Measurements from ENCODE around the gene PEX11G.
"Not testable (repeated sequence)": the region's sequence is repeated elsewhere in the genome, so short reads cannot be mapped to it uniquely, and the experiment has no call there.

Gene PEX11G

DNA sequence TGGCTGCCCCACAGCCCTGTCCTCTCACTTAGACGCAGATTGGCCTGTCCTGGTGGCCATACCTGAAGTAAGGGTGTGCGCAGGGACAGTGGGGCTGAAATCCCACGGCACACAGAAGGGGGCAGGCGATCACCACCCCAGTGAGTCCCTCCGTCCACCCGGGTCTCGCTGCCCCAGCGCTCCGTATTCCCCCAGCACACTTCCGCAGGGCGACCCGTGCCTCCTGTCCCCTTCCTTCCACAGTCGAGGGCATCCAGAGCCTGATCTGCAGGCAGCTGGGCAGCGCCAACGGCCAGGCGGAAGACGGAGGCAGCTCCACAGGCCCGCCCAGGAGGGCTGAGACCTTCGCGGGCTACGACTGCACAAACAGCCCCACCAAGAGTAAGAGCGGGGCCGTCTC is 25.3 kb downstream of the PEX11G start:
- no peak for DNase-seq

- DNase-seq: no peak
Observed at GRCh38 chr19:7461841-7462629, 26.8 kb downstream of the PEX11G start.

DNA sequence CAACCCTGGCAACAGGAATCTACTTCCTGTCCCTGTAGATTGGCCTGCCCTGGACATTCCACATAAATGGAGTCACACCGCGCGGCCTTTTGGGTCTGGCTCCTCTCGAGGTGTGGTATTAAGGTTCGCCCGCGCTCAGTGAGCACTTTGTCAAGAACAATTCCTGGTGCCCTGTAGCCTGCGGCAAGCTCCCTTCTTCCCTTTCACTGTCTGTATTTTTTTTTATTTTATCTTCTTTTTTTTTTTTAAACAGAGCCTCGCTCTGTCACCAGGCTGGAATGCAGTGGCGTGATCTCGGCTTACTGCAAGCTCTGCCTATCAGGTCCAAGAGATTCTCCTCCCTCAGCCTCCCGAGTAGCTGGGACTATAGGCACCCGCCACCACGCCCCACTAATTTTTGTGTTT is 28.3 kb downstream of the PEX11G start:
- DNase-seq: no peak

DNA sequence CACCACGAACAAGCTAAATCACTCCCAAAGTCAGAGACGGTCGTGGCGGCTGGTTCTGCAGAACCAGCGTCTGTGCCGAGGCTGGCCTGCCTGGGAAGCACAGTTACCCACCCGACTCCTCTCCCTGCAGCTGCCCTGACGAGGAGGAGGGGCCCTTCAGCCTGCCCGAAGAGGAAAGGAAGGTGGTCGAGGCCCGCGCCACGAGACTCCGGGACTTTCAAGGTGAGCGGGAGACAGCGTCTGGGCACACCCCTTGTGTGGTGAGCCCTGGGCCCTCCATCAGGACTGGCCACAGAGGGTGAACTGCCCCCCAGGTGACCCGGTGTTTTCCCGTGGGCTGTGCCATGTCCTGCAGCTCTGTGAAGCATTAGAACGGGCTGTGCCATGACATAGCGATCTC is 29.1 kb downstream of the PEX11G start:
- DNase-seq: no peak

GRCh38 chr19:7458675-7459074 is 30.2 kb downstream of the PEX11G start:
- no peak for DNase-seq

DNA sequence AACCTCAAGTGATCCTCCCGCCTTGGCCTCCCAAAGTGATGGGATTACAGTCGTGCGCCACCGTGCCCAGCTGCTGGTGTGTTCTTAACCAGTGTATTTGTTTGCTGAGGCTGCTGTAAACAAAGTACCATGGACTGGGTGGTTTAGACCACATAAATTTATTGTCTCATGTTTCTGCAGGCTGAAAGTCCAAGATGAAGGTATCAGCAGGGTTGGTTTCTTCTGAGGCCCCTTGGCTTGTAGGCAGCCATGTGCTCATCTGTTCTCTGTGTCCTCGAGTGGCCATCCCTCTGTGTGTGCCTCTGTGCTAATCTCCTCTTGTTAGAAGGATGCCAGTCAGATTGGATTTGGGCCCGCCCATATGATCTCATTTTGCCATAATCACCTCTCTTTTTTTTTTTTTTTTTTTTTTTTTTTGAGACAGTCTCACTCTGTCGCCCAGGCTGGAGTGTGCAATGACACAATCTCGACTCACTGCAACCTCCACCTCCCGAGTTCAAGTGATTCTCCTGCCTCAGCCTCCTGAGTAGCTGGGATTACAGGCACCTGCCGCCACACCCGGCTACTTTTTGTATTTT is 31.8 kb downstream of the PEX11G start:
- no peak for DNase-seq

- DNase-seq: no peak
Observed at GRCh38 chr19:7455600-7456296, 33.1 kb downstream of the PEX11G start.

- no peak for DNase-seq
Observed at GRCh38 chr19:7454998-7455397, 33.8 kb downstream of the PEX11G start.

DNA sequence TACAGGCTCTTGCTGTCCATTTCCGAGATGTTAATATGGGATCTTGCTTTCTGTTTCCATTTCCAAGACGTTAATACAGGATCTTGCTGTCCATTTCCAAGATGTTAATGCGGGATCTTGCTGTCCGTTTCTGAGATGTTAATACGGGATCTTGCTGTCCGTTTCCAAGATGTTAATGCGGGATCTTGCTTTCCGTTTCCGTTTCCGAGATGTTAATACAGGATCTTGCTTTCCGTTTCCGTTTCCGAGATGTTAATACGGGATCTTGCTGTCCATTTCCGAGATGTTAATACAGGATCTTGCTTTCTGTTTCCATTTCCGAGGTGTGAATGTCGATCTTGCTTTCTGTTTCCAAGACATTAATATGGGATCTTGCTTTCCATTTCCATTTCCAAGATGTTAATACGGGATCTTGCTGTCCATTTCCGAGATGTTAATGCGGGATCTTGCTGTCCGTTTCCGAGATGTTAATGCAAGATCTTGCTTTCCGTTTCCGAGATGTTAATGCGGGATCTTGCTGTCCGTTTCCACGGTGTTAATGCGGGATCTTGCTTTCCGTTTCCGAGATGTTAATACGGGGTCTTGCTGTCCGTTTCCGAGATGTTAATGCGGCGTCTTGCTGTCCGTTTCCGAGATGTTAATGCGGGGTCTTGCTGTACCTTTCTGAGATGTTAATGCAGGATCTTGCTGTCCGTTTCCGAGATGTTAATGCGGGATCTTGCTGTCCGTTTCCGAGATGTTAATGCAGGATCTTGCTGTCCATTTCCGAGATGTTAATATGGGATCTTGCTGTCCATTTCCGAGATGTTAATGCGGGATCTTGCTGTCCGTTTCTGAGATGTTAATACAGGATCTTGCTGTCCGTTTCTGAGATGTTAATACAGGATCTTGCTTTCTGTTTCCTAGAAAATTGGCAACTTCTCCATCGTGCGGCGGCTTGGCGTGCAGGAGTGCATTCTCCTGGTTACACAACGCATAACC is 38.3 kb downstream of the PEX11G start:
- no peak for DNase-seq

- DNase-seq: not testable (repeated sequence)
Observed at GRCh38 chr19:7449391-7450070, 39.3 kb downstream of the PEX11G start.

DNA sequence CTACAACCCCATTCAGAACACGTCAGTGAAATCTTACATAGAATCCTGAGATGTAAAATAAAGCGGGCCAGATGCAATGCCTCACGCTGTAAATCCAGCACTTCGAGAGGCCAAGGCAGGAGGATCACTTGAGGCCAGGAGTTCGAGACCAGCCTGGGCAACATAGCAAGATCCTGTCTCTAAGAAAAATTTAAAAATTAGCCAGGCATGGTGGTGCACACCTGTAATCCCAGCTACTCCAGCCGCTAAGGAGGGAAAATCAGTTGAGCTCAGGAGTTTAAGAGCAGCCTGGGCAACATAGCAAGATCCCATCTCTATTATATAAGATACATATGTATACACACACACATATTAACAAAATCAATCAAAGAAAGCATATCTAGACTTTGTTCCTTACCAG is 41.2 kb downstream of the PEX11G start:
- DNase-seq: no peak

GRCh38 chr19:7445104-7445503 is 43.7 kb downstream of the PEX11G start:
- DNase-seq: no peak

DNA sequence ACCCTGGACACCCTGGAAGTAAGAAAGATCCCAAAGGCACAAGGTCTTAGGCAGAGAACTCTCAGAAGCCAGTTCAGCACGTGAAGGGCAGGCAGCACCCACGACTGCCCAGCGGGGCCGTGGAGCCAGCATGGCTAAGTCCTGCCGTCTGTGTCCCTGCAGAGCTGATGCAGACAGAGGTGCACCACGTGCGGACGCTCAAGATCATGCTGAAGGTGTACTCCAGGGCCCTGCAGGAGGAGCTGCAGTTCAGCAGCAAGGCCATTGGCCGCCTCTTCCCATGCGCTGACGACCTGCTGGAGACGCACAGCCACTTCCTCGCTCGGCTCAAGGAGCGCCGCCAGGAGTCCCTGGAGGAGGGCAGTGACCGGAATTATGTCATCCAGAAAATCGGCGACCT is 44.8 kb downstream of the PEX11G start:
- no peak for DNase-seq

DNA sequence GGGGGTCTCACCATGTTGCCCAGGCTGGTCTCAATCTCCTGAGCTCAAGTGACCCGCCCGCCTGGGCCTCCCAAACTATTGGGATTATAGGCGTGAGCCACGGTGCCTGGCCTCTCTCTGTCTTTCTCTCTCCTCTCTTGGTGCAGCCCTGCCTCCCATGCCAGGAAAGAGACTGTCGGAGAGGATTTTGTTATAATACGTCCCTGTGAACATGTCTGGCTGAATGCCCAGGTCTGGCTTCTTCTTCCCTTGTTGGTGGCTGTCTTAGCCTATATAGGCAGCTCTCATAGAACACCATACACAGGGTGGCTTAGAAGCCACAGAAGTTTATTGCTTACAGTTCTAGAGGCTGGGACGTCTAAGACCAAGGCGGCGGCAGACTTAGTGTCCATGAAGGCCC is 46.4 kb downstream of the PEX11G start:
- DNase-seq: no peak

- DNase-seq: no peak
Observed at GRCh38 chr19:7441468-7442146, 47.2 kb downstream of the PEX11G start.

DNA sequence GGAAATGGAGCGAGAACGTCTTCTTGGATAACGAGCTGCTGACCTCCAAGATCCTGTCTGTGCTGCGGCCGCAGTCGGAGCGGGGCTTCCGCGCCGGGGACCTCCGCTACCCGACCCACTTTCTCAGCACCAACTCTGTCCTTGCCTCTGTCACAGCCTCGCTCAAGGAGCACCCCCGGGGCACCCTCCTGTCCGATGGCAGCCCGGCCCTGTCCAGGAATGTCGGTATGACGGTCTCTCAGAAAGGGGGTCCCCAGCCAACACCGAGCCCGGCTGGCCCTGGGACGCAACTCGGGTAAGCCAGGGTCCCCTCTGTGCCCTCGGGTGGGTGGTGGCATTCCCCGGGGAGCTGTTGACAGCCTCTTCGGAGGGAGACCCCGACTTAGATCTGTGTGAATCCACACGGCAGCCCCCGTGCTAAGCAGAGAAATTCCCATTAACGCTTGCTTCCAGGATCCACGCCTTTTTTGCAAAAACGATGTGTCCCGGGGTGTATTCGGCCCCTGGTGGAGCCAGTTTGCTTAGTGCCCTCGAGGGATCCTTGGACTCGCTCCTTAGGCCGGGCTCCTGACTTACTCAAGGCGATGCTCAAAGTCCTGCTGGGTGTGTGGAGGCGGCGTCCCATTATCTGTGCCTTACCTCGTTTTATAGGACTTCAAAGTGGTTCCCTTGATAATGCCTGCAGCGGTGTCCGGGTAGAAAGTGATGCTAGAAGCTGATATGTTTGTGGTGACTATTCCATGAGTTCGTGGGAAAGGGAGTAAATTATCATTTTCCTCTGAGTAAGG is 48.5 kb downstream of the PEX11G start:
- DNase-seq: no peak

- DNase-seq: no peak
Observed at GRCh38 chr19:7435586-7435985, 53.2 kb downstream of the PEX11G start.

- no peak for DNase-seq
Observed at GRCh38 chr19:7434391-7434790, 54.4 kb downstream of the PEX11G start.

- not testable (repeated sequence) for DNase-seq
Observed at GRCh38 chr19:7433456-7433855, 55.4 kb downstream of the PEX11G start.

DNA sequence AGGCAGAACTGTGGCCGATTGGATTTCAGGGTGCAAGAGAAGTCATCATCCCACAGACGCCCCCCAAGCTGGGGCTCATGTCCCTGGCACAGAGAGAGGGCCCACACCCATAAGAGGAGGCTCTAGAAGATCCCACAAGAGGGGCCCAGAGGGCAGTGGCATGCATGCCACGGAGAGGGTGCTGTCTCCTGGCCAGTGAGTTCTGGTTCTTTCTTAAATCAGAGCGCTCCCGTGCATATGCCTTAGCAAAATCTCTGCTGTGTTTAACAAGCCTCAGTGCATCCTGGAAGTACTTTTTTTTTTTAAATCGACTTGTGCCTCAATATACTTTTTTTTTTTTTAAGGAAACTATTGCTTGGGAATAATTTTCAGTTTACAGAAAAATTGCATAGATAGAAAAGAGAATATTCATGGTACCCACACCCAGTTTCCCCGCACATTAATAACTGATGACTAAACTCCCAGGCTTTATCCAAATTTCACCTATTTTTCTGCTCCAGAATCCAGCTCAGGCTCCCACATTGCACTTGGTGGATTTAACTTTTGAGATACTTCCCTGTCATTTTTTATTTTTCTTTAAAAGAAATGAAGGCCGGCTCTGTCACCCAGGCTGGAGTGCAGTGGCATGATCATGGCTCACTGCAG is 59.1 kb downstream of the PEX11G start:
- DNase-seq: no peak
